Measurements from ENCODE around the gene PEX6.
A peak's percentile ranks its signal among the peaks of the same experiment; 100 is the strongest.

The PEX6 gene, protein sequence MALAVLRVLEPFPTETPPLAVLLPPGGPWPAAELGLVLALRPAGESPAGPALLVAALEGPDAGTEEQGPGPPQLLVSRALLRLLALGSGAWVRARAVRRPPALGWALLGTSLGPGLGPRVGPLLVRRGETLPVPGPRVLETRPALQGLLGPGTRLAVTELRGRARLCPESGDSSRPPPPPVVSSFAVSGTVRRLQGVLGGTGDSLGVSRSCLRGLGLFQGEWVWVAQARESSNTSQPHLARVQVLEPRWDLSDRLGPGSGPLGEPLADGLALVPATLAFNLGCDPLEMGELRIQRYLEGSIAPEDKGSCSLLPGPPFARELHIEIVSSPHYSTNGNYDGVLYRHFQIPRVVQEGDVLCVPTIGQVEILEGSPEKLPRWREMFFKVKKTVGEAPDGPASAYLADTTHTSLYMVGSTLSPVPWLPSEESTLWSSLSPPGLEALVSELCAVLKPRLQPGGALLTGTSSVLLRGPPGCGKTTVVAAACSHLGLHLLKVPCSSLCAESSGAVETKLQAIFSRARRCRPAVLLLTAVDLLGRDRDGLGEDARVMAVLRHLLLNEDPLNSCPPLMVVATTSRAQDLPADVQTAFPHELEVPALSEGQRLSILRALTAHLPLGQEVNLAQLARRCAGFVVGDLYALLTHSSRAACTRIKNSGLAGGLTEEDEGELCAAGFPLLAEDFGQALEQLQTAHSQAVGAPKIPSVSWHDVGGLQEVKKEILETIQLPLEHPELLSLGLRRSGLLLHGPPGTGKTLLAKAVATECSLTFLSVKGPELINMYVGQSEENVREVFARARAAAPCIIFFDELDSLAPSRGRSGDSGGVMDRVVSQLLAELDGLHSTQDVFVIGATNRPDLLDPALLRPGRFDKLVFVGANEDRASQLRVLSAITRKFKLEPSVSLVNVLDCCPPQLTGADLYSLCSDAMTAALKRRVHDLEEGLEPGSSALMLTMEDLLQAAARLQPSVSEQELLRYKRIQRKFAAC

DNA sequence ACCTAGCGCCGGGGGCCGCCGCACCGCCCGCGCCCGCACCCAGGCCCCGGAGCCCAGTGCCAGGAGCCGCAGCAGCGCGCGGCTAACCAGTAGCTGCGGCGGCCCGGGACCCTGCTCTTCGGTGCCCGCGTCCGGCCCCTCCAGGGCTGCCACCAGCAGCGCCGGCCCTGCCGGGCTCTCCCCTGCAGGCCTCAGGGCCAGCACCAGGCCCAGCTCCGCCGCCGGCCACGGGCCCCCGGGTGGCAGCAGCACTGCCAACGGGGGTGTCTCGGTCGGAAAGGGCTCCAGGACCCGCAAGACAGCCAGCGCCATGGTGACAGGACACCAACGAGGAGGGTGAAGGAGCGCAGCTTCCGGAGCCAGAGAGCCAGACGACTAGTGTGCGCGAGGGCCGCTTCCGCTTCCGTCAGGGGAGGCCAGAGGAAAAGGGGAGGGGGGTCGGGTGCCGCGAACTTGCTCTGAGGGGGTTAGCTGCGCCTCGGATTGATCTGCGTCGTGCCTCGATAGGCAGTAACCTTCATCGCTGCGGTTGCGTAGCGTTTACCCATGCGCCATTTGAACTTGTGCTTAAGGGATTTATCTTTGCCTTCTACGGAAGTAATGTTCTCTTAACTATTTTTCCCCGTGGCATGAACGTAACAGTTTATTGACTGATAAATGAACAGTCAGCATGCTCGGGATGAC lies at the start of gene PEX6:
PEX6 (minus strand) TSS at position 343 of the 684 bp plus-strand sequence; CDS start at position 312, 31 bp downstream.
- DNase-seq = peak; percentile 94

DNA sequence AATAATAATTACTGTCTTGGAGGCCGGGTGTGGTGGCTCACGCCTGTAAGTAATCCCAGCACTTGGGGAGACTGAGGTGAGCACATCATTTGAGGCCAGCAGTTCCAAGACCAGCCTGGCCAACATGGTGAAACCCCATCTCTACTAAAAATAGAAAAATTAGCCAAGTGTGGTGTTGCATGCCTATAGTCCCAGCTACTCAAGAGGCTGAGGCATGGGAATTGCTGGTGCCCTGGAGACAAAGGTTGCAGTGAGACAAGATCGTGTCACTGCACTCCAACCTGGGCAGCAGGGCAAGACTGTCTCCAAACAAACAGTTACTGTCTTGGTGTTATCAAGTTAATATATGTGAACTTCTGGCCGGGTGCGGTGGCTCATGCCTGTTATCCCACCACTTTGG lies 47.4 kb upstream of the PEX6 start:
- DNase-seq = no peak

GRCh38 chr6:43024436-43024835 lies 45.5 kb upstream of the PEX6 start:
- no peak for DNase-seq

DNA sequence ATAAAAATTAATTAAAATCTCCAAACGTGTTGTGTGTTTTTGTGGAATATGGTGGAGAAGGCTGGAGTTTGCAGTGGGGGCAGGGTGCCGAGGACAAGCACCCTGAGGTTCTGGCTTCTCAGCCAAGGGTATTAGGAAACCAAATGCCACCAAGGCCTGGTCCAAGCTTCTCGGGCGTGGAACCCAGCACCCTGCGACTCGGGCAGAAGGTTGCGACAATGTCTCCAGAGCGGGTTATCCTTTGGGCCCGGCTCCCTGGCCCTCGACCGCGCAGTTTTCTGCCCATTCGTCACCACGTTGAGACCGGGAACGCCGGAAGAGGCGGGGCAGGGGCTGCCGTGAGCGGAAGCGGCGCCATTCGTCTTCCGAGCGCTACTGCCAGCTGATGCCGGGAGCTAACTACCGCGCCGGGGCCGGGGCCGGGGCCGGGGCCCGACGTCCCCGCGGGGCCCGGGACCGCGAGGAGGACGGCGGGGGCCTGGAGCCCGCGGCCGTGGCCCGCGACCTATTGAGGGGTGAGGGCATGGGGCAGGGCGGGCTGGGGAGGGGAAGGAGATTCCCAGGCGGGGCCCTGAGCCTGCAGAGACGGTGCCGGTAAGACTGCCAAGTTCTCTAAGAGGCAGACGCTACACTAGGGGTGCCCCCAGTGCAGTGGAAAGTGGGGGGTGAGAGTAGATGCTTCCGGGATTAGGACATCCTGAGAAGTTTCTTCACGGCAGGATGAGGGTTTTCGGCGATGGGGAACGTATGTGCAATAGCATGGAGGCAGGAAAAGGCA lies 42.5 kb upstream of the PEX6 start, which contains the start of gene RRP36:
RRP36 (plus strand) TSS at position 354 of the 778 bp plus-strand sequence; CDS start at position 386, 32 bp downstream.
- DNase-seq = peak; percentile 70

GRCh38 chr6:43020847-43021246 lies 41.9 kb upstream of the PEX6 start:
- DNase-seq = no peak

- no peak for DNase-seq
Measured at GRCh38 chr6:43020052-43020705, 41.2 kb upstream of the PEX6 start.

DNA sequence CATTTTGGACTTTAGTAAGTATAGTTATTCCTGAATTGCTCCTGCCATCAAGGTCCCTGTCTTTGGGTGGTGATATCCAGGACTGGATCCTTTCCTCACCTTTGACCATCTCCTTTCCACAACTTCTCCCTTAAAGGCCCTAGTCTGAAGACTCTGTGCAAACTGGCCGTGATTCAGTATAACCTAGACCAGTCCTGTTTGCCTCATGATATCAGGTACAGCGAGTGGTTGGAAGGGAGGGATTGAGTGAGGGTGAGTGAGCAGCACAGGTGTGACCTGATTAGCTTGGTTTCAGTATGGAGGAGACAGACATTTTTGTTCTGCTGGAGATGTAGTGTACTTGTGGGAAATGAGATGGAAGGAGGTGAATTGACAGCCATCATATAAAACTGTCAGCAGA lies 40.2 kb upstream of the PEX6 start:
- DNase-seq = no peak

GRCh38 chr6:43016943-43017334 lies 38.0 kb upstream of the PEX6 start:
- DNase-seq = no peak

- DNase-seq = no peak
Measured at GRCh38 chr6:43016176-43016942, 37.4 kb upstream of the PEX6 start.

- DNase-seq = no peak
Measured at GRCh38 chr6:43014434-43014909, 35.5 kb upstream of the PEX6 start.

- DNase-seq = peak; percentile 100
Measured at GRCh38 chr6:43013843-43014433, 35.0 kb upstream of the PEX6 start, which contains the start of the genes KLHDC3 and MEA1. TSS of gene KLHDC3 (plus strand) at chr6:43014249. CDS start at chr6:43017193, 2,944 bp downstream. TSS of gene MEA1 (minus strand) at chr6:43013946. CDS start at chr6:43013813, 133 bp downstream.

- DNase-seq = no peak
Measured at GRCh38 chr6:43013097-43013842, 34.3 kb upstream of the PEX6 start.

DNA sequence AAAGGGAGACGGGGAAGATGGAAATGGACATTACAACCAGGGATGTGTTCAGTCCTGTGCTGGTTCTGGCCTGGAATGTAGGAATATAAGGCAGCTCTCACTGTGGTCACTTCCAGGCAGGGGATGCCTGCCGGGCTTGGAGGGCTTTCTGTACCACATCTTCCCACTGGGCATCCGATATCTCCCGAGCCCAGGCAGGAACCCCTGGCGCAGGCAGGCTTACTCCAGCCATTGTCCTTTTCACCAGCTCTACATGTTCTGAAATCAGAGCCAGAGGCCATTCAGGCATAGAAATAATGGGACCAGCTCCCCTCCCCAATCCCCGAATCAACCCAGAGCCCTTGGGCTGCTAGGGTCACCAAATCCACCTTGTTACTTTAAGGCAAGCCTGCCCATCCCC lies 33.4 kb upstream of the PEX6 start:
- no peak for DNase-seq

DNA sequence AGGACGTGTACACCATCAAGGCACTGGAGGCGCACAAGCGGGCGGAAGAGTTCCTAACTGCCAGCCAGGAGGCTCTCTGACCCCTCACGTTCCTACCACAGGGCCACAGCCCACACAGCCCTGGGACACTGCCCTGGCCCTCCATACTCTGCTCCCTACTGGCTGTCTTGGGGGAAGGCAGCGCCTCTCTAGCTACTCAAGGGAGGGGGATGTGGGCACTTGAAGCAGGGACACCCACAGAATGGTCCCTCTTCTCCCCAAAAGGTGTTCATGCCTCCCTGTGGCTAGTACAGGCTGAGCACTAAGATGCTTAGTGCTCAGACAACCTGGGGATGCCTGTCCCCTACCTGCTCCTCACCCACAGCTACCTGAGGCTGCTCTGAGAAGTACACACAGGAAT lies 32.2 kb upstream of the PEX6 start:
- DNase-seq = no peak

DNA sequence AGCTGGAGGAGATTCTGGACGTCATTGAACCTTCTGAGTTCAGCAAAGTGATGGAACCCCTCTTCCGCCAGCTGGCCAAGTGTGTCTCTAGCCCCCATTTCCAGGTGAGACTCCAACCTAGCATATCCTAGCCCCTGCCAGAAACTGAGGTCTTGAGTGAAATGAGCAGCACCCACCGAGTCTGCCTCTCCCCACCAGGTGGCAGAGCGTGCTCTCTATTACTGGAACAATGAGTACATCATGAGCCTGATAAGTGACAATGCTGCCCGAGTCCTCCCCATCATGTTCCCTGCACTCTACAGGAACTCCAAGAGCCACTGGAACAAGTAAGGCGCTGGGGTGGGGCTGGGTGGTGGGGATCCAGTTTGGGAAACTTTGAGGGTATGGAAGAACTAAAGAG lies 30.1 kb upstream of the PEX6 start:
- DNase-seq = peak; percentile 44

DNA sequence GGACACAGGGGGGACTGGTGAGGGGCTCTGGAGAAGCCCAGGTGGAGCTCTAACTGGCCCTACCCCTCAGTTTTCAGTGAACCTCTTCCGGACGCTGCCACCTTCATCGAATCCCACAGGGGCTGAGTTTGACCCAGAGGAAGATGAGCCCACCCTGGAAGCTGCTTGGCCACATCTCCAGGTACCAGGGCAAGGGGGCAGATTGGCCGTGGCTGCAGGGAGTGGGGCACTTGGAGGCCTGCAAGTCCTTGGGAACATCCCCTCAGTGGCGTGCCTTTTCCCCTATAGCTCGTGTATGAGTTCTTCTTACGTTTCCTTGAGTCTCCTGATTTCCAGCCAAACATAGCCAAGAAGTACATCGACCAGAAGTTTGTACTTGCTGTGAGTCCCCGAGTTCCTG lies 28.1 kb upstream of the PEX6 start:
- DNase-seq = no peak

DNA sequence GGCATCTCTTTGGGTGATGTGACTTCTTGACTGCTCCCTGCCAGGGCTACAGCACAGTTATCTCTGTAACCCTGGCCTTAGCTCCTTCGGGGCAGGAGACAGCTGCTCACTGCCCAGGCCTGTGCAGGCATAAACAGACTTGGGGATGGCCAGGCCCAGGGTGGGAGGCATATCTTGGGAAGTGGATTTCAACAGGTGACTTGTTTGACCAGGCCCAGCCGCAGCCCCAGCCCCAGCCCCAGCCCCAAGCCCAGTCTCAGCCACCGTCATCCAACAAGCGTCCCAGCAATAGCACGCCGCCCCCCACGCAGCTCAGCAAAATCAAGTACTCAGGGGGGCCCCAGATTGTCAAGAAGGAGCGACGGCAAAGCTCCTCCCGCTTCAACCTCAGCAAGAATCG lies 27.3 kb upstream of the PEX6 start:
- no peak for DNase-seq

DNA sequence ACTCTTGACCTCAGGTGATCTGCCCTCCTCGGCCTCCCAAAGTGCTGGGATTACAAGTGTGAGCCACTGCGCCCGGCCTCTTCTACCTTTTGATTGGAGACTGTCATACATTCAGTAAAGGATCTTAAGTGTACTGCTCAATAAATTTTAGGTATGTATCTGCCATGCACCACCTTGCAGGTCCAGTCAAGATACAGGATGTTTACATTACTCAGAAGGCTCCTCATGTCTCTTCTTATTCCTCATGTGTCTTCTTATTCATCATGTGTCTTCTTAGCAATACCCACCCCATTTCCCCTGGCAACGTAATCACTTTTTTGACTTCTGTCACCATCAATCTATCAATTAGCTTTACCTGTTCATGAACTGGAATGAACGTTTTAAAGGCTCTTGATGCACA lies 26.9 kb upstream of the PEX6 start:
- DNase-seq = no peak

- DNase-seq = no peak
Measured at GRCh38 chr6:43001843-43002242, 22.9 kb upstream of the PEX6 start.

All from CD4-positive, alpha-beta T cell treated with Interleukin-21 for 1 hour (primary cell).